SW480 (cell line): ENCODE data around the gene EFCC1.

ENCODE experiments used
- DNase-seq: peaks from one replicate; pipeline ENCODE4 v3.0.0-alpha.2; 2016; ENCODE audit warnings: low spot score

The EFCC1 gene

GRCh38 chr3:129014793-129015345 is 13.8 kb downstream of the EFCC1 start:
- no peak for DNase-seq

- no peak for DNase-seq
Observed at GRCh38 chr3:129015388-129016105, 14.4 kb downstream of the EFCC1 start.

- peak; percentile 92 for DNase-seq
Observed at GRCh38 chr3:129016356-129016719, 15.2 kb downstream of the EFCC1 start.

GRCh38 chr3:129016720-129017483 is 15.8 kb downstream of the EFCC1 start:
- peak; percentile 88 for DNase-seq

- no peak for DNase-seq
Observed at GRCh38 chr3:129017484-129017899, 16.4 kb downstream of the EFCC1 start.

GRCh38 chr3:129018271-129018670 is 17.2 kb downstream of the EFCC1 start:
- DNase-seq: no peak

- no peak for DNase-seq
Observed at GRCh38 chr3:129018751-129019150, 17.6 kb downstream of the EFCC1 start.

- DNase-seq: no peak
Observed at GRCh38 chr3:129019266-129019665, 18.2 kb downstream of the EFCC1 start.

GRCh38 chr3:129020691-129021090 is 19.6 kb downstream of the EFCC1 start:
- DNase-seq: no peak

- peak; percentile 36 for DNase-seq
Observed at GRCh38 chr3:129021140-129021551, 20.0 kb downstream of the EFCC1 start.

- no peak for DNase-seq
Observed at GRCh38 chr3:129022114-129023007, 21.3 kb downstream of the EFCC1 start.

GRCh38 chr3:129023008-129023358 is 21.9 kb downstream of the EFCC1 start:
- no peak for DNase-seq

GRCh38 chr3:129023909-129024308 is 22.8 kb downstream of the EFCC1 start:
- DNase-seq: no peak

GRCh38 chr3:129025108-129025507 is 24.0 kb downstream of the EFCC1 start:
- no peak for DNase-seq

GRCh38 chr3:129025691-129026435 is 24.8 kb downstream of the EFCC1 start:
- no peak for DNase-seq

- DNase-seq: peak; percentile 95
Observed at GRCh38 chr3:129026728-129027543, 25.8 kb downstream of the EFCC1 start.

- DNase-seq: no peak
Observed at GRCh38 chr3:129027544-129027880, 26.4 kb downstream of the EFCC1 start.

GRCh38 chr3:129028866-129029265 is 27.8 kb downstream of the EFCC1 start:
- no peak for DNase-seq

- no peak for DNase-seq
Observed at GRCh38 chr3:129030611-129031010, 29.5 kb downstream of the EFCC1 start.

- DNase-seq: no peak
Observed at GRCh38 chr3:129031476-129032215, 30.5 kb downstream of the EFCC1 start.
